Kidney (tissue), 14 donors: Measurements from ENCODE around the gene MSL3. TPM values are rescaled to one million over a fixed set of nuclear protein-coding genes. Genes with fewer than 3 reads are reported as not detected.

Source experiments
- DNase-seq, 5 donors: peaks; one replicate each; pipeline ENCODE4 v3.0.0-alpha.2; 2013 to 2020
- FAIRE-seq: peaks from 2 replicates; lab custom pipeline; 2012; peaks lifted over from hg19 to GRCh38; lab: Jason Lieb, UNC
- H3K27ac ChIP-seq, 2 donors: one replicate each; pipeline ENCODE4 v1.7.0; 2013; ENCODE audit warnings: low read depth in 2 of 2, low read length in 2 of 2, inconsistent platforms in 1 of 2
- H3K27me3 ChIP-seq: one replicate; pipeline ENCODE4 v1.7.1; 2013; ENCODE audit warnings: low read length, inconsistent platforms; ENCODE audit not compliant: control insufficient read depth, insufficient read depth
- H3K36me3 ChIP-seq, 3 donors: one replicate each; pipeline versions ENCODE4 v1.7.0 to v1.7.1; 2013; ENCODE audit warnings: low read length in 3 of 3, control low read depth in 1 of 3, inconsistent platforms in 1 of 3; ENCODE audit not compliant: insufficient read depth in 3 of 3, control insufficient read depth in 2 of 3
- H3K4me1 ChIP-seq, 3 donors: one replicate each; pipeline versions ENCODE4 v1.7.0 to v1.7.1; 2013; ENCODE audit warnings: low read length in 3 of 3, inconsistent platforms in 1 of 3, low read depth in 1 of 3; ENCODE audit not compliant: control insufficient read depth in 2 of 3, insufficient read depth in 2 of 3
- H3K4me3 ChIP-seq, 3 donors: one replicate each; pipeline versions ENCODE4 v1.7.0 to v1.8.1; 2013; ENCODE audit warnings: low read length in 3 of 3, control low read depth in 1 of 3, inconsistent platforms in 1 of 3
- H3K9ac ChIP-seq, 3 donors: one replicate each; pipeline versions ENCODE4 v1.7.0 to v1.7.1; 2013; ENCODE audit warnings: low read length in 3 of 3, control low read depth in 1 of 3, inconsistent platforms in 1 of 3
- H3K9me3 ChIP-seq, 3 donors: one replicate each; pipeline versions ENCODE4 v1.7.0 to v1.7.1; 2013; ENCODE audit warnings: low read length in 3 of 3, control low read depth in 1 of 3, inconsistent platforms in 1 of 3; ENCODE audit not compliant: control insufficient read depth in 2 of 3, insufficient read depth in 1 of 3
- CTCF ChIP-seq: IDR thresholded peaks from 3 replicates; pipeline ENCODE4 v1.5.1; 2012; ENCODE audit warnings: mild to moderate bottlenecking, moderate library complexity, borderline replicate concordance; ENCODE audit not compliant: insufficient read depth; ENCODE audit errors: extremely low read depth
- intact Hi-C: fragments of 100-400 bp; cut with DNase I; formaldehyde crosslinking; loops from one replicate; pipeline ENCODE4 v1.11.1; 2022
- polyA plus RNA-seq: library from polyadenylated mRNA; stranded (reverse); fragments of 350-450 nt; fragmentation: Illumina TruSeq; extraction: RNeasy Lipid Tissue Mini Kit (QIAGEN cat#74804); gene quantifications from one replicate; pipeline ENCODE4 v1.2.3, GENCODE V29; 2014; ENCODE audit warnings: low read depth, low replicate concordance; ENCODE audit not compliant: insufficient read depth
- total RNA-seq: library from RNA; stranded (reverse); fragmentation: NEBNext Ultra II Directional; extraction: Animal tissue kit (Norgen Biotek cat#: 25700); gene quantifications from one replicate; pipeline ENCODE4 v1.2.1, GENCODE V29; 2021
- donor health status: control.
- donor health status: control.
- donor health status: control.
- donor health status: control.
- donor health status: control.
- donor health status: DM: yes; HTN: yes; CAD: no.
- donor health status: Normal renal cell carcinoma (clear cell type).

Gene MSL3
- total and polyA plus RNA-seq, 2 donors from 2014 or later: 16.3 to 27.1 TPM

DNA sequence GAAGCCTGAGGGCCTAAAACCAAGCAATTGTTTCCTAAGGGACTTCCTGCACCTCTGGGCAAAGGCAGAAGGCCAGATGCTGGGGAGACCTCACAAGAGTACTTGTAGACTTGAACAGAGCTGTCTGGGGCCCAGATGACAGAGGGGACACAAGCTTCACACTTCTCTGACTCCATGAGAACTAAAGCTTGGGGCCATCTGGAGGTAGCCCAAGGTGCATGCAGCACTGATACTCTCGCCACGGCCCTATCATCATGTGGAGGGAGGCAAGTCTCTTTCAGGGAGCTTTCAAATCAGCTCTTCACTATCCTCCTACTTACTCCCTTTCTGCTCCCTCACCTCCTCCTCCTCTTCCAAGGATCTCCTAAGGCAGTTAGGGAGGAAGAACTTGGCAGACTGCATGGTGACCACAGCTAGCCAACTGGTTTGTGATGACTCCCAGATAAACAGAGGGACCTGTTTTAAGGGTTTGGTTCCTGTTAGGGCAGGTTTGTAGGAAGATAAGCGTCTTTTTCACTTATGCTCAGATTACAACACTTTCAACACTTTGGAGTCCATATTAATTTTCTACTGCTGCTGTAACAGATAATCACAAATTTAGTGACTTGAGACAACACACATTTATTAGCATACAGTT is 23.8 kb downstream of the MSL3 start:
- H3K36me3 ChIP-seq: no peaks in the 10 kb centered on the region
- H3K27ac ChIP-seq: no peak overlapping the region
- intact Hi-C loops: no loop called here
- no peak for TF ChIP-seq CTCF
- FAIRE-seq (no peak), DNase-seq (no peak)
- no peaks in the 10 kb centered on the region for H3K9me3 ChIP-seq
- no peak overlapping the region for H3K4me3 ChIP-seq
- H3K27me3 ChIP-seq: peaks cover 3% of the 10 kb centered on the region
- H3K4me1 ChIP-seq: no peaks in the 10 kb centered on the region
- no peak overlapping the region for H3K9ac ChIP-seq

DNA sequence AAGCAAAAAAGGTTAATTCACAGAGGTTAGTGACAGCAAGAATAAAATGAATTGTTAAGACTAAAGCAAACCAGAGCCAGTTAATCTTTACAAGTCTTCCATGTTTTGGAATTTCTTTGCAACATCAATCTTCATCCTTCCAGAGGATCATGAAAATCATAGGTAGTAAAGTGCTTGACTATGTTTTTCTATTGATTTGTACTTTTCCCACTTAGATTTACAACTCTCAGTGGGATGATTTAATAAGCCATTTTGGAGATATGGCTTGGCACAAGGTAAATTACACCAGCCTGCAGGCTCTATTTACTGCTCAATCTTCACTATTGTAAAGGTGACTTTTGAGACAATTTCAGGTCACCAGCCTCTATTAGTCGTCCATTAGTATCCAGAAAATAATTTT is 26.5 kb downstream of the MSL3 start:
- peaks cover 3% of the 10 kb centered on the region for H3K27me3 ChIP-seq
- no peaks in the 10 kb centered on the region for H3K36me3 ChIP-seq
- no peaks in the 10 kb centered on the region for H3K4me1 ChIP-seq
- H3K27ac ChIP-seq: no peak overlapping the region
- H3K9me3 ChIP-seq: no peaks in the 10 kb centered on the region
- no peak for DNase-seq
- no peak for TF ChIP-seq CTCF
- no peak overlapping the region for H3K4me3 ChIP-seq
- intact Hi-C loops: no loop called here
- no peak for FAIRE-seq
- no peak overlapping the region for H3K9ac ChIP-seq

DNA sequence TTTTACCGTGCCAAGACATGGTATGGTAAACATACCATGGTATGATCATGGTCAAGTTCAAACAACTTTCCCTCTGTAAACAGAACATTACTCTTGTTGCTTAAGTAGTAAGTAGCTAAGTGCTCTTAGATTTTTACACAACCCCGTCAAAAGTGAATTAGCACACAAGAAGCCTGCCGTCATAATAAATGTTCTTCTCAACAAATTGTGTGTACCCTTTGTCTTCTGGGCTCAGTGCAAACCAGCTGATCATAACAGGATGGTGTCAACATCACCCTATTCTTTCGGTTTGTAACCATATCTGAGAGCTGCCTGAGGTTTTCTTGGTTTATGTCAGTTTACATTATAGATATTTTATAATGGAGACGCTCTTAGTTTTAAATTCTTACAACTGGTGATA is 28.8 kb downstream of the MSL3 start:
- no peak overlapping the region for H3K9ac ChIP-seq
- no peaks in the 10 kb centered on the region for H3K36me3 ChIP-seq
- H3K9me3 ChIP-seq: no peaks in the 10 kb centered on the region
- intact Hi-C loops: no loop called here
- H3K4me3 ChIP-seq: no peak overlapping the region
- FAIRE-seq (no peak), DNase-seq (no peak)
- no peak for TF ChIP-seq CTCF
- H3K27ac ChIP-seq: no peak overlapping the region
- H3K27me3 ChIP-seq: peaks cover 3% of the 10 kb centered on the region
- H3K4me1 ChIP-seq: no peaks in the 10 kb centered on the region

DNA sequence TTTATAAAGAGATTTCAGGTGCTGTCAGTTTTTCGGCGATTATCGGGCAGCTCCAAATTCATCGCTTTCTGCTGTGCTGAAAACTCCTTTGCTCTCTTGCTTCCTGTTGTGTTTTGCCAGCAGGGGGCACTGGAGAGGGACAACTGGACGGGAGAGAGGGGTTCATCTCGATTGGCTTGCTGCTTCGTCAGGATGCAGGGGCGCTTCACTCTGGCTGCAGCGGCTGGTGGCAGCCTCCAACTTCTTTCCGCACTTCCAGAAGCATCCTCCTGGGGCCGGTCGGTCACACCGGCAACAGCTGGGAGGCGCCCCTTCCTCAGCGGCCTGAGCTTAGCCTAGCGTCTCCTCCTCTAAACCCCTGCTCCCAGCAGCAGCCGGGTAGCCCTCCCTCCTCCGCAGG is 29.5 kb downstream of the MSL3 start:
- Histone ChIP-seq H3K9ac (no peak overlapping the region), H3K36me3 (no peaks in the 10 kb centered on the region), H3K9me3 (no peaks in the 10 kb centered on the region), H3K27me3 (peaks cover 3% of the 10 kb centered on the region), H3K27ac (no peak overlapping the region), H3K4me1 (no peaks in the 10 kb centered on the region), H3K4me3 (peak overlapping the region in 1 of 3 donors; percentile 28)
- DNase-seq (peak; percentile 65 to 85 (median 74)), FAIRE-seq (no peak)
- TF ChIP-seq CTCF: peak; percentile 45
- intact Hi-C loops: no loop called here
